Neuronal stem cell (in vitro differentiated cells): ENCODE measurements around the gene ANKRD45. TPM values are rescaled to one million over a fixed set of nuclear protein-coding genes. Genes with fewer than 3 reads are reported as not detected.

ENCODE experiments used
- DNase-seq: peaks from one replicate; pipeline ENCODE4 v3.0.0-alpha.2; 2013; ENCODE audit warnings: low spot score
- H2AFZ ChIP-seq: one replicate; pipeline ENCODE4 v1.6.1; 2013; ENCODE audit warnings: mild to moderate bottlenecking, low read length, inconsistent platforms
- H2AK5ac ChIP-seq: 2 replicates; pipeline ENCODE4 v1.6.1; 2013; ENCODE audit warnings: low read depth, mild to moderate bottlenecking, inconsistent platforms, low read length, moderate library complexity, mixed read lengths
- H2BK120ac ChIP-seq: 2 replicates; pipeline ENCODE4 v1.6.1; 2013; ENCODE audit warnings: low read depth, mild to moderate bottlenecking, inconsistent platforms, low read length, moderate library complexity, mixed read lengths
- H2BK12ac ChIP-seq: one replicate; pipeline ENCODE4 v1.6.1; 2013; ENCODE audit warnings: low read length, inconsistent platforms
- H2BK15ac ChIP-seq: 2 replicates; pipeline ENCODE4 v1.6.1; 2013; ENCODE audit warnings: mild to moderate bottlenecking, low read length, inconsistent platforms, mixed read lengths
- H2BK5ac ChIP-seq: one replicate; pipeline ENCODE4 v1.6.1; 2013; ENCODE audit warnings: inconsistent platforms, mild to moderate bottlenecking, low read length, moderate library complexity
- H3K14ac ChIP-seq: one replicate; pipeline ENCODE4 v1.6.1; 2013; ENCODE audit warnings: low read length, inconsistent platforms
- H3K18ac ChIP-seq: 2 replicates; pipeline ENCODE4 v1.6.1; 2013; ENCODE audit warnings: low read length, inconsistent platforms
- H3K23ac ChIP-seq: 2 replicates; pipeline ENCODE4 v1.6.1; 2013; ENCODE audit warnings: low read depth, mild to moderate bottlenecking, mixed read lengths, low read length, inconsistent platforms; ENCODE audit not compliant: poor library complexity
- H3K27ac ChIP-seq: replicated peaks from 3 replicates; pipeline ENCODE4 v1.5.1; 2013; ENCODE audit warnings: low read length, inconsistent platforms
- H3K27me3 ChIP-seq, 3 experiments: 2 replicates each; pipeline ENCODE4 v1.6.1; 2013; ENCODE audit warnings: low read length in 3 of 3, mild to moderate bottlenecking in 2 of 3, inconsistent platforms in 1 of 3, low read depth in 1 of 3, mixed read lengths in 1 of 3, moderate library complexity in 1 of 3; ENCODE audit not compliant: control insufficient read depth in 3 of 3, insufficient read depth in 3 of 3
- H3K36me3 ChIP-seq, 2 donors: replicated peaks in 1 of 2; 2 replicates each; pipeline ENCODE4 v1.6.1; 2013; ENCODE audit warnings: low read length in 2 of 2; ENCODE audit not compliant: control insufficient read depth in 2 of 2, insufficient read depth in 2 of 2
- H3K4ac ChIP-seq: 2 replicates; pipeline ENCODE4 v1.6.1; 2013; ENCODE audit warnings: inconsistent platforms, mild to moderate bottlenecking, low read length, moderate library complexity
- H3K4me1 ChIP-seq, 2 donors: 1 replicate in 1 of 2; 2 replicates in 1 of 2; pipeline ENCODE4 v1.6.1; 2013; ENCODE audit warnings: low read length in 2 of 2, low read depth in 1 of 2; ENCODE audit not compliant: control insufficient read depth in 2 of 2, insufficient read depth in 1 of 2
- H3K4me2 ChIP-seq: one replicate; pipeline ENCODE4 v1.6.1; 2013; ENCODE audit warnings: mild to moderate bottlenecking, low read length, inconsistent platforms; ENCODE audit not compliant: insufficient read depth, poor library complexity, severe bottlenecking
- H3K4me3 ChIP-seq, 2 donors: 2 replicates each; pipeline ENCODE4 v1.5.1; 2013; ENCODE audit warnings: low read length in 2 of 2, mild to moderate bottlenecking in 2 of 2, inconsistent platforms in 1 of 2, moderate library complexity in 1 of 2
- H3K79me1 ChIP-seq: one replicate; pipeline ENCODE4 v1.6.1; 2013; ENCODE audit warnings: low read depth, mild to moderate bottlenecking, inconsistent platforms, low read length, moderate library complexity
- H3K9ac ChIP-seq: one replicate; pipeline ENCODE4 v1.6.1; 2013; ENCODE audit warnings: mild to moderate bottlenecking, low read depth, low read length, inconsistent platforms; ENCODE audit not compliant: poor library complexity
- H3K9me3 ChIP-seq, 2 donors: replicated peaks in 1 of 2; 2 replicates each; pipeline versions ENCODE3 to v1.6.1; 2013; ENCODE audit warnings: low read length in 2 of 2, mild to moderate bottlenecking in 2 of 2, inconsistent platforms in 1 of 2, low read depth in 1 of 2, mixed read lengths in 1 of 2, moderate library complexity in 1 of 2; ENCODE audit not compliant: control insufficient read depth in 2 of 2, insufficient read depth in 1 of 2
- H4K8ac ChIP-seq: one replicate; pipeline ENCODE4 v1.6.1; 2013; ENCODE audit warnings: low read depth, mild to moderate bottlenecking, inconsistent platforms, low read length, moderate library complexity
- H4K91ac ChIP-seq: one replicate; pipeline ENCODE4 v1.6.1; 2013; ENCODE audit warnings: low read length, low read depth, mild to moderate bottlenecking, inconsistent platforms; ENCODE audit not compliant: poor library complexity
- WGBS, 2 donors: extraction: QIAGEN DNeasy Blood & Tissue Kit; methylation state at CpG; one replicate each; pipeline ENCODE4 v1.1.7; 2013; ENCODE audit warnings: missing lambda C conversion rate in 2 of 2, mixed read lengths in 1 of 2; ENCODE audit not compliant: insufficient read length in 2 of 2, insufficient replicate concordance in 1 of 2; ENCODE audit errors: extremely low coverage in 2 of 2; 5-methylcytosine and 5-hydroxymethylcytosine counted together
- polyA plus RNA-seq, 2 experiments: library from polyadenylated mRNA; stranded (reverse); fragments of 200-250 nt; gene quantifications; one replicate each; pipeline ENCODE4 v1.2.3, GENCODE V29; 2013

Gene ANKRD45
- polyA plus RNA-seq (2013, experiment 1 of 2) = 4.4 TPM
- 4.8 TPM for polyA plus RNA-seq (2013, experiment 2 of 2)

GRCh38 chr1:173669491-173669941 is at the start of gene ANKRD45:
Gene ANKRD45, minus strand, starts transcription at chr1:173669851. Its CDS starts 10,433 bp downstream, at chr1:173659418.
- DNase-seq = peak; percentile 76
- peak within 1 kb of the TSS; percentile 27 for H2BK5ac ChIP-seq
- H2BK15ac ChIP-seq = peak within 1 kb of the TSS; percentile 39
- H4K8ac ChIP-seq = no peak within 1 kb of the TSS
- H3K79me1 ChIP-seq = no peaks in the 10 kb centered on the region
- peaks cover 4 to 6% of the 10 kb centered on the region in 2 donors for H3K4me1 ChIP-seq
- no peak within 1 kb of the TSS for H4K91ac ChIP-seq
- H3K4me2 ChIP-seq = peak within 1 kb of the TSS; percentile 78
- H3K9me3 ChIP-seq = no peaks in the 10 kb centered on the region
- H3K4me3 ChIP-seq = peak within 1 kb of the TSS; percentile 62 to 82
- no peak within 1 kb of the TSS for H2BK12ac ChIP-seq
- no peaks in the 10 kb centered on the region for H3K36me3 ChIP-seq
- H3K23ac ChIP-seq = no peak within 1 kb of the TSS
- no peak within 1 kb of the TSS for H2BK120ac ChIP-seq
- no CpG with 5 or more reads among the region's 33 CpGs for WGBS, 2 donors
- no peak within 1 kb of the TSS for H3K4ac ChIP-seq
- H3K18ac ChIP-seq = peak within 1 kb of the TSS; percentile 93
- peak within 1 kb of the TSS; percentile 27 for H3K14ac ChIP-seq
- no peak within 1 kb of the TSS for H3K27ac ChIP-seq
- no peaks in the 10 kb centered on the region for H3K27me3 ChIP-seq
- peak within 1 kb of the TSS; percentile 89 for H3K9ac ChIP-seq
- H2AK5ac ChIP-seq = no peak within 1 kb of the TSS
- H2AFZ ChIP-seq = peak within 1 kb of the TSS; percentile 91

GRCh38 chr1:173717238-173717637 is 47.6 kb upstream of the ANKRD45 start:
- Histone ChIP-seq H2BK5ac (no peak overlapping the region), H3K18ac (no peak overlapping the region), H2BK120ac (no peak overlapping the region), H3K14ac (no peak overlapping the region), H3K9ac (no peak overlapping the region), H4K91ac (no peak overlapping the region), H4K8ac (no peak overlapping the region), H3K23ac (no peak overlapping the region), H2AK5ac (no peak overlapping the region), H2BK15ac (no peak overlapping the region), H3K36me3 (peaks cover 0 to 11% of the 10 kb centered on the region in 2 donors), H3K27me3 (no peaks in the 10 kb centered on the region), H2BK12ac (no peak overlapping the region), H3K4ac (no peak overlapping the region), H3K4me1 (peaks cover 0 to 3% of the 10 kb centered on the region in 2 donors), H3K4me2 (no peak overlapping the region), H2AFZ (no peak overlapping the region), H3K4me3 (no peak overlapping the region), H3K27ac (no peak overlapping the region), H3K79me1 (peaks cover 2% of the 10 kb centered on the region), H3K9me3 (no peaks in the 10 kb centered on the region)
- WGBS, 2 donors = no CpG with 5 or more reads among the region's 2 CpGs
- DNase-seq = no peak

- no peak overlapping the region for H2BK12ac ChIP-seq
- H2AFZ ChIP-seq = peak overlapping the region; percentile 90
- H3K4me2 ChIP-seq = peak overlapping the region; percentile 58
- H2BK120ac ChIP-seq = no peak overlapping the region
- WGBS, 2 donors = no CpG with 5 or more reads among the region's 8 CpGs
- H2BK5ac ChIP-seq = no peak overlapping the region
- peaks cover 0 to 3% of the 10 kb centered on the region in 2 donors for H3K4me1 ChIP-seq
- DNase-seq = no peak
- peak overlapping the region; percentile 75 to 91 for H3K4me3 ChIP-seq
- H3K9me3 ChIP-seq = no peaks in the 10 kb centered on the region
- H3K14ac ChIP-seq = no peak overlapping the region
- H4K91ac ChIP-seq = no peak overlapping the region
- H3K27ac ChIP-seq = no peak overlapping the region
- no peak overlapping the region for H3K9ac ChIP-seq
- no peak overlapping the region for H2AK5ac ChIP-seq
- no peaks in the 10 kb centered on the region for H3K79me1 ChIP-seq
- no peak overlapping the region for H4K8ac ChIP-seq
- H3K18ac ChIP-seq = no peak overlapping the region
- H3K23ac ChIP-seq = no peak overlapping the region
- H2BK15ac ChIP-seq = no peak overlapping the region
- H3K27me3 ChIP-seq = no peaks in the 10 kb centered on the region
- no peak overlapping the region for H3K4ac ChIP-seq
- peaks cover 0 to 4% of the 10 kb centered on the region in 2 donors for H3K36me3 ChIP-seq
Measured at GRCh38 chr1:173715538-173715844, 45.8 kb upstream of the ANKRD45 start.

GRCh38 chr1:173714759-173715537 is 45.3 kb upstream of the ANKRD45 start, which contains the start of gene KLHL20:
Gene KLHL20, plus strand, starts transcription at chr1:173714981. Its CDS starts 1,063 bp downstream, at chr1:173716044.
- no CpG with 5 or more reads among the region's 43 CpGs for WGBS, 2 donors

More at GRCh38 chr1:173714759-173715537, 45.3 kb upstream of the ANKRD45 start, which contains the start of gene KLHL20:
- Histone ChIP-seq H3K27me3 (no peaks in the 10 kb centered on the region), H3K14ac (no peak within 1 kb of the TSS), H3K4ac (no peak within 1 kb of the TSS), H4K91ac (no peak within 1 kb of the TSS), H3K36me3 (peaks cover 0 to 4% of the 10 kb centered on the region in 2 donors), H3K4me2 (peak within 1 kb of the TSS; percentile 58), H2AFZ (peak within 1 kb of the TSS; percentile 90), H3K4me1 (peaks cover 0 to 3% of the 10 kb centered on the region in 2 donors), H3K4me3 (peak within 1 kb of the TSS; percentile 75 to 91), H3K9me3 (no peaks in the 10 kb centered on the region), H3K9ac (peak within 1 kb of the TSS; percentile 87), H3K27ac (peak within 1 kb of the TSS; percentile 81), H2BK15ac (no peak within 1 kb of the TSS), H3K18ac (peak within 1 kb of the TSS; percentile 89), H2BK12ac (no peak within 1 kb of the TSS), H2BK120ac (no peak within 1 kb of the TSS), H2AK5ac (no peak within 1 kb of the TSS), H4K8ac (no peak within 1 kb of the TSS), H2BK5ac (peak within 1 kb of the TSS; percentile 57), H3K23ac (peak within 1 kb of the TSS; percentile 70), H3K79me1 (no peaks in the 10 kb centered on the region)
- peak; percentile 80 for DNase-seq
